IMR-90 (cell line): Measurements from ENCODE around the gene HLX.

Source experiments
- CEBPB ChIP-seq: IDR thresholded peaks from 2 replicates; pipeline ENCODE4 v1.6.1; 2012; ENCODE audit warnings: low read depth, low read length, improper control_type of control experiment
- MAZ ChIP-seq: IDR thresholded peaks from 2 replicates; pipeline ENCODE4 v1.6.1; 2012; ENCODE audit warnings: low read depth, mild to moderate bottlenecking, low read length, improper control_type of control experiment, moderate library complexity, borderline replicate concordance
- POLR2A ChIP-seq: IDR thresholded peaks from 2 replicates; pipeline ENCODE4 v1.6.1; 2012; ENCODE audit warnings: mild to moderate bottlenecking, low read depth, low read length
- RAD21 ChIP-seq: IDR thresholded peaks from 2 replicates; pipeline ENCODE4 v1.6.1; 2012; ENCODE audit warnings: low read length, improper control_type of control experiment
- RCOR1 ChIP-seq: IDR thresholded peaks from 2 replicates; pipeline ENCODE4 v1.6.1; 2012; ENCODE audit warnings: mild to moderate bottlenecking, low read length, improper control_type of control experiment; ENCODE audit not compliant: insufficient replicate concordance
- RFX5 ChIP-seq: IDR thresholded peaks from 2 replicates; pipeline ENCODE4 v1.8.0; 2012; ENCODE audit warnings: low read depth, mild to moderate bottlenecking, low read length, moderate library complexity
- TF ChIP-seq, protein P1 (sequence below): conservative IDR thresholded peaks from 2 replicates; pipeline ENCODE4 v1.5.1; 2012; ENCODE audit warnings: mild to moderate bottlenecking, low read depth, low read length, improper control_type of control experiment
- TF ChIP-seq, protein P2 (sequence below): fragments of 150-350 bp; IDR thresholded peaks from 2 replicates; pipeline ENCODE4 v1.6.1; 2017; ENCODE audit warnings: mild to moderate bottlenecking, antibody characterized with exemption, low read length, low read depth

DNA sequence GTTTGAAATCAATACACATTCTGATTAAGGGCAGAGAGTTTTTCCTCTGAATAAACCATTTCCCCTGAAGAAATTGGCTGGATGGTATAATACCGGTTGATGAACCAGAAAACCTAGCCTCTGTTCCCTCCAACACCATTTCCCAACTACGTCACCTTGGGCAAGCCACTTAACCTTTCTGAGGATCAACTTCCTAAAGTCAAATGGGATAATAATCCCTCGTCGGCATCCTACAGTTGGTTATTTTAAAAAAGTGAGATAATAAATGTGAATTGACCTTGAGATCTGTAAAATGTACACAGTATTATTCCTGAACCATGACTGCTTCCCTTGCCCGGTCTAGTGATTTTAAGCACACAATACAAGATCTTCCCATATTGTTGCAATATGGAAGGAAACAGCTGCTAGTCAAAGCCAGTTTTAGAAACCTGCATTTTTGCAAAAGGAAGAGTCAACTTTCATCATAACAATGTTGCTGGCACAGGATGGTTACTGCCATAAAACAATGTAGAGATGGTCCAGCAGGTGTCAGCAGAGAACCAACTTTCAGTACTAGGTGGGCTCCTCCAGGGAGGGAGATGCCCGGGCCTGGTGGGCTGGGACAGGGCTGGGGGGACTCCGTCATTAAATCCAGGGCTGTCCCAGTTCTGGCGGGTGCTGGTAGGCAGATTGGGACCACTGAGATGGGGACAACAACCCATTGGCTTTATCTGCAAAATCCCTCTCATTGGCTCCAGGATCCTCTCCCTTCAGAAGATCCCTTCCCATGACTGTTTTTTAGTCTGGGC is 5.2 kb upstream of the HLX start:
- TF ChIP-seq RAD21, result peak; percentile 82
- TF ChIP-seq, protein P1, sequence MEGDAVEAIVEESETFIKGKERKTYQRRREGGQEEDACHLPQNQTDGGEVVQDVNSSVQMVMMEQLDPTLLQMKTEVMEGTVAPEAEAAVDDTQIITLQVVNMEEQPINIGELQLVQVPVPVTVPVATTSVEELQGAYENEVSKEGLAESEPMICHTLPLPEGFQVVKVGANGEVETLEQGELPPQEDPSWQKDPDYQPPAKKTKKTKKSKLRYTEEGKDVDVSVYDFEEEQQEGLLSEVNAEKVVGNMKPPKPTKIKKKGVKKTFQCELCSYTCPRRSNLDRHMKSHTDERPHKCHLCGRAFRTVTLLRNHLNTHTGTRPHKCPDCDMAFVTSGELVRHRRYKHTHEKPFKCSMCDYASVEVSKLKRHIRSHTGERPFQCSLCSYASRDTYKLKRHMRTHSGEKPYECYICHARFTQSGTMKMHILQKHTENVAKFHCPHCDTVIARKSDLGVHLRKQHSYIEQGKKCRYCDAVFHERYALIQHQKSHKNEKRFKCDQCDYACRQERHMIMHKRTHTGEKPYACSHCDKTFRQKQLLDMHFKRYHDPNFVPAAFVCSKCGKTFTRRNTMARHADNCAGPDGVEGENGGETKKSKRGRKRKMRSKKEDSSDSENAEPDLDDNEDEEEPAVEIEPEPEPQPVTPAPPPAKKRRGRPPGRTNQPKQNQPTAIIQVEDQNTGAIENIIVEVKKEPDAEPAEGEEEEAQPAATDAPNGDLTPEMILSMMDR, result peak; percentile 76
- TF ChIP-seq, protein P2, sequence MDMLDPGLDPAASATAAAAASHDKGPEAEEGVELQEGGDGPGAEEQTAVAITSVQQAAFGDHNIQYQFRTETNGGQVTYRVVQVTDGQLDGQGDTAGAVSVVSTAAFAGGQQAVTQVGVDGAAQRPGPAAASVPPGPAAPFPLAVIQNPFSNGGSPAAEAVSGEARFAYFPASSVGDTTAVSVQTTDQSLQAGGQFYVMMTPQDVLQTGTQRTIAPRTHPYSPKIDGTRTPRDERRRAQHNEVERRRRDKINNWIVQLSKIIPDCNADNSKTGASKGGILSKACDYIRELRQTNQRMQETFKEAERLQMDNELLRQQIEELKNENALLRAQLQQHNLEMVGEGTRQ, result no peak
- no peak for TF ChIP-seq MAZ
- no peak for TF ChIP-seq RCOR1
- TF ChIP-seq POLR2A, result no peak
- TF ChIP-seq RFX5, result no peak
- TF ChIP-seq CEBPB, result no peak
